ENCODE measurements around the gene PIAS4. TPM values are rescaled to one million over a fixed set of nuclear protein-coding genes. Genes with fewer than 3 reads are reported as not detected.
"Not testable (repeated sequence)": the region's sequence is repeated elsewhere in the genome, so short reads cannot be mapped to it uniquely, and the experiment has no call there.

The PIAS4 gene
- total RNA-seq, 1 donor from 2014 or later: 29.7 TPM

GRCh38 chr19:3986260-3987041, 21.1 kb upstream of the PIAS4 start:
- Mint-ChIP-seq H3K27me3 (ENCODE audit: low read depth) (no peaks in the 10 kb centered on the region), H3K27ac (ENCODE audit: unreplicated experiment) (peak overlapping the region; percentile 65), H3K9me3 (ENCODE audit: low read depth) (no peaks in the 10 kb centered on the region), H3K36me3 (ENCODE audit: low read depth) (peaks cover 29% of the 10 kb centered on the region), H3K4me3 (ENCODE audit: unreplicated experiment) (peak overlapping the region; percentile 93), H3K4me1 (ENCODE audit: low read depth) (peaks cover 54% of the 10 kb centered on the region)
- peak; percentile 87 for TF ChIP-seq CTCF (IDR thresholded peaks at IDR 0.05)
- DNase-seq (ENCODE audit: low spot score): no peak

- Mint-ChIP-seq H3K4me3 (ENCODE audit: unreplicated experiment) (peak overlapping the region; percentile 70), H3K9me3 (ENCODE audit: low read depth) (no peaks in the 10 kb centered on the region), H3K27ac (ENCODE audit: unreplicated experiment) (peak overlapping the region; percentile 79), H3K27me3 (ENCODE audit: low read depth) (no peaks in the 10 kb centered on the region), H3K36me3 (ENCODE audit: low read depth) (peaks cover 23% of the 10 kb centered on the region), H3K4me1 (ENCODE audit: low read depth) (peaks cover 45% of the 10 kb centered on the region)
- TF ChIP-seq CTCF (IDR thresholded peaks at IDR 0.05): peak; percentile 86
- DNase-seq (ENCODE audit: low spot score): no peak
Observed at GRCh38 chr19:3987619-3988371, 19.7 kb upstream of the PIAS4 start.

DNA sequence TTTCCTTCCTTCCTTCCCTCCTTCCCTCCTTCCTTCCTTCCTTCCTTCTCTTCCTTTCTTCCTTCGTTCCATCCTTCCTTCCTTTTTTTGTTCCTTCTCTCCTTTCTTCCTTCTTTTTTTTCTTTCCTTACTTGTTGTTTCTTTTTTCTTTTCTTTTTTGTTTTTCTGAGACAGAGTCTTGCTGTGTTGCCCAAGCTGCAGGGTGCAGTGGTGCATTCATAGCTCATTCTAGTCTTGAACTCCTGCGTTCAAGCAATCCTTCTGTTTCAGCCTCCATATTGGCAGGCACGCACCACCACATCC, 16.8 kb upstream of the PIAS4 start:
- no peak for TF ChIP-seq CTCF (IDR thresholded peaks at IDR 0.05)
- Mint-ChIP-seq H3K9me3 (ENCODE audit: low read depth) (no peaks in the 10 kb centered on the region), H3K27me3 (ENCODE audit: low read depth) (no peaks in the 10 kb centered on the region), H3K36me3 (ENCODE audit: low read depth) (no peaks in the 10 kb centered on the region), H3K4me1 (ENCODE audit: low read depth) (peaks cover 25% of the 10 kb centered on the region), H3K27ac (ENCODE audit: unreplicated experiment) (no peak overlapping the region), H3K4me3 (ENCODE audit: unreplicated experiment) (no peak overlapping the region)
- DNase-seq (ENCODE audit: low spot score): no peak

DNA sequence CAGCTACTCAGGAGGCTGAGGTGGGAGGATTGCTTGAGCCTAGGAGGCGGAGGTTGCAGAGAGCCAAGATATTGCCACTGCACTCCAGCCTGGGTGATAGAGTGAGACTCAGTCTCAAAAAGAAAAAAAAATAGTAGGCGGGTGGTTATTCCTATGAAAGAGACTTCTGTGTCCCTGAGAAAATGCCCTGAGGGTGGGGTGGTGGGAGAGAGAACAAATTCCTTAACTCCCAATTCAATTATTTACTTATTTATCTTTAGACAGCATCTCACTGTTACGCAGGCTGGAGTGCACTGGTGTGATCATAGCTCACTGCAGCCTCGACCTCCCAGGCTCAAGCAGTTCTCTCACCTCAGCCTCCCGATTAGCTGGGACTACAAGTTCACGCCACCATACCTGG, 11.9 kb upstream of the PIAS4 start:
- Mint-ChIP-seq H3K27ac (ENCODE audit: unreplicated experiment) (no peak overlapping the region), H3K27me3 (ENCODE audit: low read depth) (no peaks in the 10 kb centered on the region)
- no peak for TF ChIP-seq CTCF (IDR thresholded peaks at IDR 0.05)

DNA sequence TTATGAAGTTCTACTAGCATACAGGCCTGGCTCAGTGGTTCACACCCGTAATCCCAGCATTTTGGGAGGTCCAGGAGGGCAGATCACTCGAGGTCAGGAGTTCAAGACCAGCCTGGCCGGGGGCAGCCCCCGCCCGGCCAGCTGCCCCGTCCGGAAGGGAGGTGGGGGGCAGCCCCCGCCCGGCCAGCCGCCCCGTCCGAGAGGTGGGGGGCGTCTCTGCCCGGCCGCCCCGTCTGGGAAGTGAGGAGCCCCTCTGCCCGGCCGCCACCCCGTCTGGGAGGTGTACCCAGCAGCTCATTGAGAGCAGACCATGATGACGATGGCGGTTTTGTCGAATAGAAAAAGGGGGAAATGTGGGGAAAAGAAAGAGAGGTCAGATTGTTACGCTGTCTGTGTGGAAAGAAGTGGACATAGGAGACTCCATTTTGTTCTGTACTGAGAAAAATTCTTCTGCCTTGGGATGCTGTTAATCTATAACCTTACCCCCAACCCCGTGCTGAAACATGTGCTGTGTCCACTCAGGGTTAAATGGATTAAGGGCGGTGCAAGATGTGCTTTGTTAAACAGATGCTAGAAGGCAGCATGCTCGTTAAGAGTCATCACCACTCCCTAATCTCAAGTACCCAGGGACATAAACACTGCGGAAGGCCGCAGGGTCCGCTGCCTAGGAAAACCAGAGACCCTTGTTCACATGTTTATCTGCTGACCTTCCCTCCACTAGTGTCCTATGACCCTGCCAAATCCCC, 8.7 kb upstream of the PIAS4 start:
- H3K4me3 Mint-ChIP-seq (ENCODE audit: unreplicated experiment); H3K36me3 Mint-ChIP-seq (ENCODE audit: low read depth); H3K27me3 Mint-ChIP-seq (ENCODE audit: low read depth); H3K4me1 Mint-ChIP-seq (ENCODE audit: low read depth); DNase-seq (ENCODE audit: low spot score); H3K9me3 Mint-ChIP-seq (ENCODE audit: low read depth); H3K27ac Mint-ChIP-seq (ENCODE audit: unreplicated experiment): not testable (repeated sequence)

More for the DNA sequence above, 11.9 kb upstream of the PIAS4 start:
- Mint-ChIP-seq H3K36me3 (ENCODE audit: low read depth) (no peaks in the 10 kb centered on the region), H3K9me3 (ENCODE audit: low read depth) (no peaks in the 10 kb centered on the region), H3K4me3 (ENCODE audit: unreplicated experiment) (no peak overlapping the region), H3K4me1 (ENCODE audit: low read depth) (no peaks in the 10 kb centered on the region)
- DNase-seq (ENCODE audit: low spot score): no peak

DNA sequence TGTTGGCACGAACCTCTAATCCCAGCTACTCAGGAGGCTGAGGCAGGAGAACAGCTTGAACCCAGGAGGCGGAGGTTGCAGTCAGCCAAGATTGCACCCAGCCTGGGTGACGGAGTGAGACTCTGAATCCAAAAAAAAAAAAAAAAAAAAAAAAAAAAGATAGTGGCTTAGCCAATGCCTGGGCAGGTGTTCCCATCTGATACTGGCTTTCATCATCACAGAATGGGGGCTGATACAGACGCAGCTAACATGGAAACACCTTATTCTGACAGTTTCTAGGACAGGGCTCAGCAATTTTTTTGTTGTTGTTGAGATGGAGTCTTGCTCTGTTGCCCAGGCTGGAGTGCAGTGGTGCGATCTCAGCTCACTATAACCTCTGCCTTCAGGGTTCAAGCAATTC, 6.7 kb upstream of the PIAS4 start:
- H3K36me3 Mint-ChIP-seq (ENCODE audit: low read depth); H3K27ac Mint-ChIP-seq (ENCODE audit: unreplicated experiment); H3K9me3 Mint-ChIP-seq (ENCODE audit: low read depth); DNase-seq (ENCODE audit: low spot score); H3K27me3 Mint-ChIP-seq (ENCODE audit: low read depth); H3K4me3 Mint-ChIP-seq (ENCODE audit: unreplicated experiment); H3K4me1 Mint-ChIP-seq (ENCODE audit: low read depth): not testable (repeated sequence)

DNA sequence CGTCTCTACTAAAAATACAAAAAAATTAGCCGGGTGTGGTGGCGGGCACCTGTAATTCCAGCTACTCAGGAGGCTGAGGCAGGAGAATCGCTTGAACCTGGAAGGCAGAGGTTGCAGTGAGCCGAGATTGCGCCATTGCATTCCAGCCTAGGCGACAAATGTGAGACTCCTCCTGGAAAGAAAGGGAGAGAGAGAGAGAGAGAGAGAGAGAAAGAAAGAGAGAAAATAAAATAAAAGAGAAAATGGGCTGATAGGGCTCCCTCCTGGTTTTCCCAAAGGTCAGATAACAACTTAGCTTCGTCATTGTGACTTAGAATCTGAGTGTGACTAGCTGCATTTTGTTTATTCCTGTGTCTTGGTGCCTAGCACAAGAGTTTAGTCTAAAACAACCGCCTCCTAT, 2.1 kb upstream of the PIAS4 start:
- not testable (repeated sequence) for H3K27me3 Mint-ChIP-seq (ENCODE audit: low read depth); DNase-seq (ENCODE audit: low spot score); H3K9me3 Mint-ChIP-seq (ENCODE audit: low read depth); H3K36me3 Mint-ChIP-seq (ENCODE audit: low read depth); H3K4me3 Mint-ChIP-seq (ENCODE audit: unreplicated experiment); H3K27ac Mint-ChIP-seq (ENCODE audit: unreplicated experiment)
- H3K4me1 Mint-ChIP-seq (ENCODE audit: low read depth): peaks cover 28% of the 10 kb centered on the region

All from chondrocyte (in vitro differentiated cells).